Rectal smooth muscle tissue (tissue), 1 donor: ENCODE results near the gene COMP.

Experiments used
- H3K27ac ChIP-seq: one replicate; pipeline ENCODE4 v1.7.0; 2013; ENCODE audit warnings: low read depth, low read length, inconsistent platforms
- H3K27me3 ChIP-seq: one replicate; pipeline ENCODE4 v1.7.0; 2013; ENCODE audit warnings: low read length; ENCODE audit not compliant: control insufficient read depth, insufficient read depth
- H3K36me3 ChIP-seq: one replicate; pipeline ENCODE4 v1.7.0; 2013; ENCODE audit warnings: low read length; ENCODE audit not compliant: control insufficient read depth, insufficient read depth
- H3K4me1 ChIP-seq: one replicate; pipeline ENCODE4 v1.7.0; 2013; ENCODE audit warnings: low read length; ENCODE audit not compliant: control insufficient read depth, insufficient read depth
- H3K4me3 ChIP-seq: one replicate; pipeline ENCODE4 v1.7.0; 2013; ENCODE audit warnings: low read length
- H3K9ac ChIP-seq: one replicate; pipeline ENCODE4 v1.7.0; 2013; ENCODE audit warnings: low read length

The COMP gene

DNA sequence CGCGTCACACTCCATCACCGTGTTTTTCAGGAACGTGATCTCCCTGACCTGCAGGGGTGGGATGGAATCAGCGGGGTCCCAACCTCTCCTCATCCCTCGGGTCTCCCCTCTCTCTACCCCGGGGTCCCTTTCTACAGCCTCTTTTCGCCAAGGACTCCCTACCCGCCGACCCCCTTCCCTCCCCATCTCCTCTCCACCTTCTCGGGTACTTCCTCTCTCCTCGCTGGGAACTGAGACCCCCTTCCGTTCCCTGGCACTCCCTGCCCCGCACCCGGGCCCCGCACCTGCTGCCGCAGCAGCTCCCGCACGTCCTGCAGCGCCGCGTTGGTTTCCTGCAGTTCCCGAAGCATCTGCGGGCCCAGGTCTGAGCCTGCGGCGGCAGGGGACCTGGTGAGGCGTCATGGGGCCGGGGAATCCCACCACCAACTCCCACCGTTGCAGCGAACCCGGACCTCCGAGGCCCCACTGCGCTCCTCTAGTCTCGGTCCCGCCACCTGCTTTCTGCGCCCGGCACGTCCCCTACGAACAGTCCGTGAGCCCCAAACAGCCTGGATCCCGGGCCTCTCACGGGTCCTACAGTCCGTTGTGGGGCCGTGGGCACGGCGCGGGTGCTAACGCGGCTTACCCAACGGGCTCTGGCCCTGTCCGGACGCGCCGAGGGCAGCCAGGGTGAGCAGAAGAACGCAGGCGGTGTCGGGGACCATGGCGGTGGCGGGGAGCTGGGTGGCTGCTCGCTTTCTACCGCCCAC, at the start of gene COMP:
TSS of gene COMP (minus strand) at position 740 of the 749 bp plus-strand sequence. CDS start at position 704, 36 bp downstream.
- Histone ChIP-seq H3K4me3 (peak within 1 kb of the TSS; percentile 41), H3K36me3 (no peaks in the 10 kb centered on the region), H3K27ac (no peak within 1 kb of the TSS), H3K27me3 (peaks cover 43% of the 10 kb centered on the region), H3K4me1 (no peaks in the 10 kb centered on the region), H3K9ac (no peak within 1 kb of the TSS)

DNA sequence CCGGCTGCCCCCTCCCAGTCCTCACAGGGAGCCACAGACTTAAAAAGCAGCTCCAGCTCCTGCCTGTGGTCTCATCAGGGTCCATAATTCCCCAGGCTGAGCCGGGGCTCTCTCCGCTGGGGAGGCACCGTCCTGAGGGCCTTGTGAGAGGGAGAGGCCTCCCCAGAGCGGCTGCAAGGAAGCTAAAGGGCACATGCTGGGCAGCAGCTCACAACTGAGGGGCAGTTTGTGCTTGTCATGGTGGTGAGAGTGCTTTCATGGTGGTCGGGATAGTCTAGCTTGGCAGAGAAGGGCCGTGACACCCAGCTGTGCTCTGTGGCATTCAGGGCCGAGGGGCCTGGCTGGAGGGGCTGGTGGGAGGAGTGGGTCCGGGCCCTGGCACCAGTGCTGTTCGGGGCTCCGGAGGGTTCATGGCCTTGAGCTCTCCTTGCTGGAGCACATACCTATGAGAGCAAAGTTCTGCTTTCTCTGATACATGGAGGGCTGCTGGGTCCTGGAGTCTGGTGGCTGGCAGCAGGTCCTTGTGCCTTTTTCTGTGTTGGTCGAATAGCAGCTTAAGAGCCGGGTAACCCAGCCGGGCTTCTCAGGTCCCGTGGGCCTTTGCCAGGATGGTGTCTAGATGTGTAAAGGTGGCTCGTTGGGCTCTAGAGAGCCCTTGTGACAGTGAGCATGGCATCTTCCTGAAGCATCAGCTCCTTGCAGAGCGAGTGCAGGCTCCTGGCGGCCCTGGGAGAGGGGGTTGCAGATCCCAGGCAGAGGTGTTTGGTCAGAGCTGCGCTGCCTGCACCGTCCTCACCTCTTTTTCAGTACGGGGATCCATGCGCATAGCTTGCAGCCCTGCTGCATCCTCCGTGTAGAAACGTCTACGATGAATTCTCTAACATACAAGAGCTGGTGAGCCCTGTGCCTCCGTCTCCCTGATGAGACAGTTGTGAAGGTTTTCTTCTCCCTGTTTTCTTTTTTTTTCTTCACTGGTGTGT, 49.5 kb upstream of the COMP start:
- Histone ChIP-seq H3K4me3 (no peak overlapping the region), H3K27me3 (no peaks in the 10 kb centered on the region), H3K36me3 (no peaks in the 10 kb centered on the region), H3K4me1 (peaks cover 5% of the 10 kb centered on the region), H3K27ac (no peak overlapping the region), H3K9ac (no peak overlapping the region)

DNA sequence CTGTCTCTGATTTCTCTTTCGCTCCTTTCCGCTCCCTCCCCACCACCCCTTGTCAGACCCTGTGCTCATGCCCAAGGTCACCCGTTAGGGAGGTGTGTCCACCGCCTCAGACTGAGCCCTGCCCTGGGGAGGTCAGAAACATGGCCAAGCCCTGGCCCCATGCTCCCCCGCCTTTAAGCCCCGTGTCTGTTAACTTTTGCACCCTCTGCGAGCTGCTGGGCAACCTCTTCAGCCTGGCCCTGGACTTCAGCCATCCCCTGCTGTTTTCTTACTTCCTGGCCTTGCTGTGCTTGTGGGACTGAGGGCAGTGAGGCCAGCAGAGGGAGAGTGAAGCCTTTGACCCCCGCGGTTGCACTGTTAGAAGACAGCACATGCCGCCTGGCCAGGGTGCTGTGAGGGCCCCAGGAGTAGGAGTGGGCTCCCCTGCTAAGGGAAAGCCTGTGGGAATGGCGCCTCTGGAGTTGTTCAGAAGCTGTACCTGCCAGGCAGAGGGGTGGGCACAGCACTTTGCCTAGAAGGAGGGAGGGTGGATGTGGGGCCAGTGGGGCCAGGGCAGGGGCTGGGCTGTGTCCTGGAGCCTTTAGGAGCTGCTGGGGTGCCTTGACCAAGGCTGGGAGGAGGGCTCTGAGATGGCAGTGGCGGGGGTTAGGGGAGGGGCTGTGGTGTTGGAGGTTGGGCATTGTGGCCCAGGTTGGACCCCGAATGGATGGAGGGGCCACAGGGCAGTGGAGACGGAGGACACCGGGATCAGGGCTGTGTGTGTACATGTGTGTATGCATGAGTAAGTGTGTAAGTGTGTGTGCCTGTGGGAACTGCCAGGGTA, 48.6 kb upstream of the COMP start:
- Histone ChIP-seq H3K4me1 (peaks cover 5% of the 10 kb centered on the region), H3K4me3 (no peak overlapping the region), H3K27me3 (no peaks in the 10 kb centered on the region), H3K36me3 (no peaks in the 10 kb centered on the region), H3K9ac (no peak overlapping the region), H3K27ac (no peak overlapping the region)

DNA sequence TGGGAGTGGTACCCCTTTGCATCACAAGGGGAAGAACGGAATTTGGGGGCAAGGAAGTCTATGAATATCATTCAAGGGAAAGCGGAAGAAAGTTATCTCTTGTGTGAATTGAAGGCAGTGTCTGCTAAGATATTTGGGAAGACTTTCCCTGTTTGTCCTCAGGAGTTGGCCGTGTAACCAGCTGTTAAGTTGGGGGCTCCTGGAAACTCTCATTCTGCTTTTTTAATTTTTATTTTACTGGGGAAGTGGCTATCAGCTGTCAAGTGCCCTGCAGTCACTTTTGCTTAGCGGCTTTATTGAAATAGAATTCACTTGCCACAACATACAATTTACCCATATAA, 43.5 kb upstream of the COMP start:
- Histone ChIP-seq H3K9ac (no peak overlapping the region), H3K4me1 (peaks cover 8% of the 10 kb centered on the region), H3K27me3 (no peaks in the 10 kb centered on the region), H3K36me3 (no peaks in the 10 kb centered on the region), H3K4me3 (no peak overlapping the region), H3K27ac (no peak overlapping the region)

DNA sequence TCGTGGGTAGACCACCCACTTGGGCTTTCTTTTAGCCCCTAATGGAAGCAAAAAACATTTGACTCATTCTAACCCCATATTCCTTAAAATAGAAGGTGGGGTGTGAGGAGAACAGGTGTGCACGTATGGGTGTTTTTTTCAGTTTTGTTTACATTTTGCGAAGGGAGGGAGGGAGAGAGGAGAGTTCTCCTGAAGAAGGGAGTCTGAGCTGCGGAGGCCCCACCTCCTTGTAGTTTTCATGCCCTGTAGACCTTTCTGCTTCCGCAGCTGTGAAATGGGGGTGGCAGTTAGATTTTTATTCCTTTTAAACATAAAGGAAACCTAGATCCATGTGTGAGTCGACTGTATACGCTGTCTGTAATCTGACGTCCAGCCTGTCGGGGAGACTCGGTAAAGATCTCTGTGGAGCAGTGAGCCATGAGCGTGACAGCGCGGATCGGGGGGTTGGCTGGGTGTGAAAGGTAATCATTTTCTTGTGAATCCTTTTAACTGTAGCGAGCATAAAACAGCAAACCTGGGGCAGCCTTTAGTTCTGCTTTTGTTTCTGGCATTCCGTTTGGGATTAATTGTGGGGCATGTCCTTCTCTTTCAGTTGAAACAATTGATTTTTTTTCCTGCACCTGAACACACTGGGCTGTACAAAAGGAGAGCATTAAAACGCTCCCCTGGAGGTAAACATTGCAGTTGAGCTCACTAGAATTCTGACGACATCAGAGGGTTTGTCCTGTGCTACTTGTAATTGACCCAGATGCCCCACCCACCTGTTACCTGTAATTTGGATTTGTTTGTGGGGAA, 42.9 kb upstream of the COMP start:
- H3K4me1 ChIP-seq = peaks cover 8% of the 10 kb centered on the region
- no peaks in the 10 kb centered on the region for H3K27me3 ChIP-seq
- H3K36me3 ChIP-seq = no peaks in the 10 kb centered on the region
- peak overlapping the region; percentile 41 for H3K4me3 ChIP-seq
- peak overlapping the region; percentile 6 for H3K9ac ChIP-seq
- no peak overlapping the region for H3K27ac ChIP-seq

DNA sequence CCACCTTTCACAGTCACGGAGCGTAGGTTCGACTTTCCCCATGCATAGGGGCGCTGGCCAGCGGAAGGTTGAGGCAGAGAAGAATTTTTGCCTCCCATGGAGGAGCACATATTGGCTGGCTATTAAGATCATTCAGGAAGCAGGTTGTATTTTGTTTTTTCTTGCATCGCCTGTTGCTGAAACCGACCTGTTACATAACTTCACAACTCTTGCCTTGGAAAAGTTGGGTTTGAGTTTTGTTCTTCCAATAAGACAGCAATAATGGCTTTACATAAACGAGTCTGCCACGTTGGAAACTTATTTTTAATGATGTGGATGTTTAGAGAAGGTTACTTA, 42.0 kb upstream of the COMP start:
- peaks cover 8% of the 10 kb centered on the region for H3K4me1 ChIP-seq

DNA sequence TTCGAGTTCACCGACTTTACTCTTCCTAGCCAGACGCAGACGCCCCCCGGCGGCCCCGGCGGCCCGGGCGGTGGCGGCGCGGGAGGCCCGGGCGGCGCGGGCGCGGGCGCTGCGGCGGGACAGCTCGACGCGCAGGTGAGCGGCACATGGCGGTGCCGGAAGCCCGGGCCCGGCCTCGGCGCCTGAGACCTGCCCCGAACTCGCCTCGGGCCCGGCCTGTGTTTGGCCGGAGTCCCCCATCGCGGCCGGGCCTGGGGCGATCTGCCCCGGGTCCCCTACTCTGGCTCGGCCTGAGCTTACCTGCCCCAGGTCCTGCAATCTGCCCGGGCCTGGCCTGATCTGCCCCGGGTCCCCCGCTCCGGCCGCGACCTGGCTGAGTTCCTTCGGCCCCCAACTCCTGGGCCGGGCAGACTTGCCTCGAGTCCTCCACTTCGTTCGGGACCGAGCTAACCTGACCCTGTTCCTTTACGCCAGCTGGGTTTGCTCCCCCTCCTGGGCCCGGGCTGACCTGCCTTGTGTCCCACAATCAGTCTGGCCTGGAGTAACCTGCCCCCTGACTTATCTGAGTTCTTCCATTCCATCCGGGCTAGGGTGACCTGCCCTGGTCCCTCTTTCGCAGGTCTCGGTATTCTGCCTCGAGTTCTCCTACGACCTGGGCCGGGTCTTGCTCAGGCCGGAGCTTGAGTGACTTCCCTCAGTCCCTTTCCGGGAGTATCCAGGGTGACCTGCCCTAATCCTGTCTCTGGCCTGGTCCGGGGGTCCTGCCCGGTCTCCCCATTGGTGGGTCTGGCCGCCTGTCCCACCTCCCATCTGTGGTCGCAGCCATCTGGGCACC, 41.4 kb upstream of the COMP start:
- Histone ChIP-seq H3K4me3 (peak overlapping the region; percentile 83), H3K27ac (peak overlapping the region; percentile 83)

More for the DNA sequence above, 42.0 kb upstream of the COMP start:
- Histone ChIP-seq H3K27me3 (no peaks in the 10 kb centered on the region), H3K4me3 (peak overlapping the region; percentile 83), H3K36me3 (no peaks in the 10 kb centered on the region), H3K9ac (peak overlapping the region; percentile 76), H3K27ac (no peak overlapping the region)

DNA sequence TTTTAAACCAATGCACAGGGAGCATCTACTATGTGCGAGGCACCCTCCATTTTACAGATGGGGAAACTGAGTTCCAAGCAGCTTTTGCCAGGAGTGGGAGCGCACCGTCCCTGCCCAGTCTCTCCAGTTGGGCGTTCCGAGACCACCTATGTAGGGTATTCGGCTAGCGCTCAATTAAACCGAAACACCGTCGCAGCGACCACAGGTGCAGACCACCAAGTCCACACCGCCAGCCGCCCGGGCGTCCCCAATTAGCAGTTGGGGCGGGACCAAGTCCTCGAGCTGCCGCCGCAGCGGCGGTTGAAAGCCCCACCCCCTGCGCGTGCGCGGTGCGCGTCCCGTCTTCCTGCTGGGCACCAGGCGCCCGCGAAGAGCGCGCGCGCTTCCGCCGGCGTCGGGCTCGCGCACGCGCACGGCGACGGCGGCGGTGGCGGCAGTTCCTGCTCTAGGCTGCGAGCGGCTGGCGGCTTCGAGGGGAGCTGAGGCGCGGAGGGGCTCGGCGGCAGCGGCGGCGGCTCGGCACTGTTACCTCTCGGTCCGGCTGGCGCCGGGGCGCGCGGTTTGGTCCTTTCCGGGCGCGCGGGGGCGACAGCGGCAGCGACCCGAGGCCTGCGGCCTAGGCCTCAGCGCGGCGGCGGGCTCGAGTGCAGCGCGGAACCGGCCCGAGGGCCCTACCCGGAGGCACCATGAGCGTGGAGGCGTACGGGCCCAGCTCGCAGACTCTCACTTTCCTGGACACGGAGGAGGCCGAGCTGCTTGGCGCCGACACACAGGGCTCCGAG, 40.6 kb upstream of the COMP start, which contains the start of gene UPF1:
TSS of gene UPF1 (plus strand) at position 436 of the 782 bp plus-strand sequence. CDS start at position 687, 251 bp downstream.
- Histone ChIP-seq H3K9ac (peak within 1 kb of the TSS; percentile 89), H3K27me3 (no peaks in the 10 kb centered on the region), H3K27ac (peak within 1 kb of the TSS; percentile 83), H3K4me1 (peaks cover 8% of the 10 kb centered on the region), H3K4me3 (peak within 1 kb of the TSS; percentile 83), H3K36me3 (no peaks in the 10 kb centered on the region)

More for the DNA sequence above, 41.4 kb upstream of the COMP start:
- no peaks in the 10 kb centered on the region for H3K36me3 ChIP-seq
- peak overlapping the region; percentile 89 for H3K9ac ChIP-seq
- H3K27me3 ChIP-seq = no peaks in the 10 kb centered on the region
- peaks cover 8% of the 10 kb centered on the region for H3K4me1 ChIP-seq

DNA sequence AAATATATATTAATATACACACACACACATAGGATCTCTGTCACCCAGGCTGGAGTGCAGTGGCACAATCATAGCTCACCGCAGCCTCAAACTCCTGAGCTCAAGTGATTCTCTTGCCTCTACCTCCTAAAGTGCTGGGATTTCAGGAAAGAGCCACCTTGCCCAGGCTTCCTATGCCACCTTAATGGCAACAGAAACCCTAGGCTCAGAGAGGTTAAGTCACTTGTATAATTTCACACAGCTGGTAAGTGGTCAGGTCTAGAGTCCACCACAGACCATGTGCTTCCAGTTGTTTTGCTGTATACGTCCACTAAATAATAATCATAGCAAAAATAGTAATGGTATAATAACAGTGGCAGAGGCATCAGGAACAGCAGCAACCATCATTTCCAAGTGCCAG, 39.4 kb upstream of the COMP start:
- Histone ChIP-seq H3K9ac (no peak overlapping the region), H3K36me3 (no peaks in the 10 kb centered on the region), H3K27ac (no peak overlapping the region), H3K27me3 (no peaks in the 10 kb centered on the region), H3K4me3 (no peak overlapping the region), H3K4me1 (peaks cover 8% of the 10 kb centered on the region)

DNA sequence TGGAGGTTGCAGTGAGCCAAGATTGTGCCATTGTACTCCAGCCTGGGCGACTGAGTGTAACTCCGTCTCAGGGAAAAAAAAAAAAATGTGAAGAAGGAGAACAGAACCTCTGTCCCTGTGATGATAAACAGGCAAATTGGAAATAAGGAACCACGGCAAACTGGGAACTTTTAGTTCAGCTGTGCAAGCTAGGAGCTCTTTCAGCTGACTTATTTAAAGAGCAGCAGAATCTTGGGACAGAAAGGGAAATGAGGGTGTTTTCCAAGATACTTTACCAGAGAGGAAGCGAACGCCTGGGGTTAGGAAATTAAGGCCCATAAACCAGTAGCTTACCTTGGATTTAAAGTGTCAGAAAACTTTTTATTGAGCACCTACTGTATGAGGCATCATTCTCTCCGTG, 37.7 kb upstream of the COMP start:
- Histone ChIP-seq H3K27ac (no peak overlapping the region), H3K4me3 (no peak overlapping the region), H3K27me3 (no peaks in the 10 kb centered on the region), H3K36me3 (no peaks in the 10 kb centered on the region), H3K4me1 (peaks cover under 1% of the 10 kb centered on the region), H3K9ac (no peak overlapping the region)
